Thymus (tissue), 11 donors: ENCODE measurements around the gene RIPOR2. TPM values are rescaled to one million over a fixed set of nuclear protein-coding genes. Genes with fewer than 3 reads are reported as not detected.

Experiments
- DNase-seq, 9 donors: peaks; one replicate each; pipeline ENCODE4 v3.0.0-alpha.2; 2013; ENCODE audit warnings: low spot score in 9 of 9, low read depth in 6 of 9, missing footprints in 1 of 9
- H3K27ac ChIP-seq, 2 donors: one replicate each; pipeline ENCODE4 v1.5.1; 2013; ENCODE audit warnings: control low read depth in 1 of 2, low read depth in 1 of 2, low read length in 1 of 2, mild to moderate bottlenecking in 1 of 2, moderate library complexity in 1 of 2
- H3K27me3 ChIP-seq, 2 donors: one replicate each; pipeline ENCODE4 v1.5.1; 2013; ENCODE audit warnings: low read length in 1 of 2; ENCODE audit not compliant: control insufficient read depth in 2 of 2, insufficient read depth in 1 of 2
- H3K36me3 ChIP-seq, 2 donors: one replicate each; pipeline ENCODE4 v1.5.1; 2013; ENCODE audit warnings: low read length in 1 of 2, mild to moderate bottlenecking in 1 of 2, moderate library complexity in 1 of 2; ENCODE audit not compliant: control insufficient read depth in 2 of 2, insufficient read depth in 2 of 2
- H3K4me1 ChIP-seq, 2 donors: one replicate each; pipeline ENCODE4 v1.5.1; 2013; ENCODE audit warnings: low read length in 2 of 2; ENCODE audit not compliant: control insufficient read depth in 2 of 2, insufficient read depth in 2 of 2
- H3K4me3 ChIP-seq, 2 donors: one replicate each; pipeline ENCODE4 v1.5.1; 2013; ENCODE audit warnings: low read length in 2 of 2, control low read depth in 1 of 2, mild to moderate bottlenecking in 1 of 2
- H3K9me3 ChIP-seq, 2 donors: one replicate each; pipeline ENCODE4 v1.5.1; 2013; ENCODE audit warnings: low read length in 1 of 2, mild to moderate bottlenecking in 1 of 2; ENCODE audit not compliant: control insufficient read depth in 2 of 2, insufficient read depth in 1 of 2
- WGBS: extraction: QIAGEN DNeasy Blood & Tissue Kit; methylation state at CpG from one replicate; pipeline ENCODE4 v1.1.7; 2013; 5-methylcytosine and 5-hydroxymethylcytosine counted together
- polyA plus RNA-seq: library from polyadenylated mRNA; stranded (reverse); fragments of 200-250 nt; gene quantifications from one replicate; pipeline ENCODE4 v1.2.3, GENCODE V29; 2013
- total RNA-seq: library from RNA; stranded (reverse); fragments of 120-200 nt; gene quantifications from one replicate; pipeline ENCODE4 v1.2.4, GENCODE V29; 2013
- donor health status: healthy.

Gene RIPOR2
- total and polyA plus RNA-seq, 2 donors = 27.4 to 48.4 TPM

DNA sequence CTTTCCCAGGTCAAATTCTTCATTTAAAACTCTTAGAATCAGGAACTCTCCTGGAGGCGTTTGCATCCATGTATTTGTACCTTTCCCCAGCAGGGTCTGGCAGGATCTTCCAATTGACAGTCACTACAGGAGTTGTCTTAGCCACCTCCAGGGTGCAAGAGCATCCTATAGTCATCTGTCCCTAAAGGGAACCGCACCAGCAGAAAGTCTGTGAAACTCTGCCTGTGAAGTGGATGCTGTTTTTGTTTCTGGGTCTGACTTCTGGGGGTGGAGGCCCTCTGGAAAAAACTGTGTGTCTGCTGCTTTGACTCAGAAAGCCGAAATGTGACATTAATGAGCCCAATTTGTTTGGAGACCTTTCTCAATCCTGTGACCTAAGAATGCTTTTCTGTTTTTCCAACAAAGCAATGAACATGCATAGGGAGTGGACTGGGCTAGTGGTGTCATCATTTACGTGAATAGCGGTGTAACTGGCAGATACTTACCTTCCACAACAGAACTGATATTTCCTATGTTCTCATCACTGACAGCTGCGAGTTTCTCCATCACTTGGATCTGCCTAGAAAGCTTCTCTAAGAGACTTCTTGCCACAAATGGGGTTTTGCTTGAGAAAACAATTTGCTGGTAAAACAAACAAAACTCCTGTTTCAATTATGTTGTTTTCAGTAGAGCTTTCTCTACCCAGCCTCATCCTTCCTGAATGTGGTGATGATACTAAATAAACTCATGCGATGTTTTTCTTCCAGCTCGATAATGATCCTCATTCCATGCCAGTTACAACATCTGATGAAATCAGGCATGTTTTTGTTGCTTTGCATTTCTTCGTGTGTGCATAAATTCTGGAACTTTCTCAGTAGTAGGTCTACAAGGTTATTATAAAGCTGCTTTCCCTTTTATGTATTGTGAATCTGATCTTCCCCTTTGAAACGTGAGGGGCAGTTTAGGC is 103.7 kb downstream of the RIPOR2 start:
- no peaks in the 10 kb centered on the region for H3K27me3 ChIP-seq
- no peak overlapping the region for H3K4me3 ChIP-seq
- peaks cover 0 to 7% of the 10 kb centered on the region in 2 donors for H3K9me3 ChIP-seq
- 96% methylated on average over 10 of the region's 10 CpGs for WGBS
- H3K36me3 ChIP-seq = peaks cover 49 to 64% of the 10 kb centered on the region in 2 donors
- H3K27ac ChIP-seq = no peak overlapping the region
- no peak for DNase-seq
- peaks cover 0 to 4% of the 10 kb centered on the region in 2 donors for H3K4me1 ChIP-seq

DNA sequence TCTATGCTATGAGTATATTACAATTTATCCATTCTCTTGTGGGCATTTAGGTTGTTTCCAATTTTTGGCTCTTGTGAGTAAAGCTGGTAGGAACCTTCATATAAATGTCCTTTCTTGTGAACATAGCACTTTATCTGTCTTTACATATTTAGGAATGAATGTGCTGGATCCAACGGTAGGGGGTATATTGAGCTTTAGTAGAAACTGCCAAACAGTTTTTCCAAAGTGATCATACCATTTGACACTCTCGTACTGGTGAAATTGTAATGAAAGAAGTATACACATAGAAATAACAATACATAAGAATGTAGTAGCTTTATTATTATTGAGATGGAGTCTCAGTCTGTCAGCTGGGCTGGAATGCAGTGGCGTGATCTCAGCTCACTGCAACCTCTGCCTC is 106.1 kb downstream of the RIPOR2 start:
- H3K27me3 ChIP-seq = no peaks in the 10 kb centered on the region
- peaks cover 0 to 4% of the 10 kb centered on the region in 2 donors for H3K4me1 ChIP-seq
- no peak overlapping the region for H3K27ac ChIP-seq
- H3K36me3 ChIP-seq = peaks cover 48 to 64% of the 10 kb centered on the region in 2 donors
- peaks cover 0 to 6% of the 10 kb centered on the region in 2 donors for H3K9me3 ChIP-seq
- WGBS = 98% methylated on average over 3 of the region's 3 CpGs
- no peak for DNase-seq
- no peak overlapping the region for H3K4me3 ChIP-seq

DNA sequence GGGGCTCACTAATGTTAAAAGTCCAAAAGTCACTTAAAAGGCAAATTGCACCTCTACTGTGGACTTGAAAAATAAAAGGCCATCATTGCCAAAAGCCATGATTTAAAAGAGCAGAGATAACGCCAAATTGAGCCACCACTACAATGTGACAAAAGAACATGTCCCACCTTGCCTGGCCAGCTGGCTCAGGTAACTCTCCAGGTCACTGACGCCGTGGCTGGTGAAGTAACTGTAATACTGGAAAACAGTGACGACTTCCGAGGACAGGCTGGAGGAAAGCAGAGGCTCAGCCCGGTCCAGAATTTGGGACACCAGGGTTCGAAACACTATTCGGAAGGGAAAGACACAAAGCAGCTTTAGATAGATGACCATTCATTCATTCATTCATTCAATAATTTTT is 107.8 kb downstream of the RIPOR2 start:
- no peak overlapping the region for H3K4me3 ChIP-seq
- WGBS = 82% methylated on average over 8 of the region's 8 CpGs
- H3K27ac ChIP-seq = no peak overlapping the region
- no peaks in the 10 kb centered on the region for H3K27me3 ChIP-seq
- H3K4me1 ChIP-seq = peaks cover 0 to 4% of the 10 kb centered on the region in 2 donors
- no peaks in the 10 kb centered on the region for H3K9me3 ChIP-seq
- peaks cover 52 to 66% of the 10 kb centered on the region in 2 donors for H3K36me3 ChIP-seq
- no peak for DNase-seq

DNA sequence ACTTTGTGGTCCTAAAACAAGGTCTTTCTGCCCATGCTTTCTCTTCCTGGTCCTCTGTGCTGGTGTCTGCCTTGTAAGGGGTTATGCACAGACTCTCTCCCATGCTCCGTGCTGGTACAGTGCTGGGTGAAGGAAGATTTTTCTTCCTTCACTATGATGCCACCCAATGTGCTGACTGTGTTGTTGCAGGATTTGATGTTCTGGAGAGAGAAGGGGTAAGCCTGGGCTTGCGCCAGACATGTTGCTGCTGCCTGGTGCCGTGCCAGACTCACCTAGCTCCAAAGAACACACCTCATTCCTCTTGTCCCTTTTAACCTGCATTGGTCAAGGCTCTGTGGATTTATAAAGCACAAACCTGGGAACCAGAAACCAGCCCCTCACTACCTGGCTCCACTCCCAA is 108.6 kb downstream of the RIPOR2 start:
- H3K27me3 ChIP-seq = no peaks in the 10 kb centered on the region
- no peak overlapping the region for H3K27ac ChIP-seq
- peaks cover 54 to 63% of the 10 kb centered on the region in 2 donors for H3K36me3 ChIP-seq

DNA sequence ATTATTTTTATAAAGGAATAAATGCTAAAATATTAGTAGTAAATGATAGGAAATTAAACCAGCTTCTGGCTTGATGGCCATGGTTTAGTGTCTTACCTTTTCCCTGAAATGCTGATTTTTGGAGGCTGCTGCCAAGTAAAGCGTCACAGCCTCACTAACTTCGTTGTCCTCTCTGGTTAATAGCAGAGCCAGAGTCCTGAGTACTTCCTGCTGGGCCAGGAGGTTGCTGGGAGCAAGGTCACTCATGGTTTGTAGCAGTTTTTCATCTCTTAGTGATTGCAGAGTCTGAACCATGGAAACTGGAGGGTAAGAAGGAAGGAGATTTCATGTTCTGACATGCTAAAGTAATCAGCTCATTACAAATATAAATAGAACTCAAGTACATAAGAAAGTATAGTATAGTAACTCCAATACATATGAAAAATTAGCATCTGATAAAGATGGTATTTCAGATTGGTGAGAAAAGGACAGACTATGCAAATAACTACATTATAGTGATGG is 110.6 kb downstream of the RIPOR2 start:
- Histone ChIP-seq H3K36me3 (peaks cover 35 to 54% of the 10 kb centered on the region in 2 donors), H3K4me3 (no peak overlapping the region), H3K27ac (no peak overlapping the region), H3K9me3 (no peaks in the 10 kb centered on the region), H3K27me3 (no peaks in the 10 kb centered on the region), H3K4me1 (peaks cover 0 to 4% of the 10 kb centered on the region in 2 donors)
- DNase-seq = no peak
- WGBS = 97% methylated on average over 2 of the region's 2 CpGs

More for the DNA sequence above, 108.6 kb downstream of the RIPOR2 start:
- H3K9me3 ChIP-seq = no peaks in the 10 kb centered on the region
- H3K4me1 ChIP-seq = peaks cover 0 to 4% of the 10 kb centered on the region in 2 donors
- no peak for DNase-seq
- no peak overlapping the region for H3K4me3 ChIP-seq
- WGBS = 92% methylated on average over 3 of the region's 3 CpGs

DNA sequence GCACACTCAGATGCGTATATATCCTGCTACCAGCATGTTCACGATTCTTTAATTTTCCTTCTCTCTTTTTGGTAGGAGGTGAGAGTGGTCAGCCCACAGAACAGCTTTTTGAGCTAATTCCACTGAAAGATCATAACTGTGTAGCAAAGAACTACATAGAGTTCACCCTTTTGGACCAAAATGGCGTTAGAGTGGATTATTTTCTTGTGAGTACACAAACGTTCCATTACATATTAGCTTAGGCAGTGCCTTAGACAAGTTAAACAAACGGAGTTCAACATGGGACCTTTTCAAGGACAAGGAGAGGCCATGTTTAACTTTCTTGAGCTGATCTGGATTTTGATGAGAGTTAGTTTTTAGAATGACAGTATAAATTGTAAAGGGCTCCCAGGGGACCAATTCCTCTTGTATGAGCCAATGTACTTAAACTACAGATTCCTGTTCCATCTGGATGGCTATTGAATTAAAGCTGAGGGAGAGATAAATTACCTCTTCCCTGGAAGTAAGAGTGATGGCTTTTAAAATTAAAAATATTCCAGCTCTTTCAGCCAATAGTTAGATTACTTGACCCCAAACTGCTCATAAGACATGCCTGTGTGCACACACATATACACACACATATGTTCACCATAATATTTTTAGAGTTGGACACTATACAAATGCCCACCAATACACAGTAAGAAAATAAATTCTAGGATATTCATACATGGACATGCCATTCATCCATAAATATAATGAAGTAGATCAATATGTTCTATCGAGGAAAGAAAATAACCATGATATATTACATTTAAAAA is 111.4 kb downstream of the RIPOR2 start:
- Histone ChIP-seq H3K4me3 (no peak overlapping the region), H3K36me3 (peaks cover 30 to 47% of the 10 kb centered on the region in 2 donors), H3K4me1 (peaks cover 0 to 4% of the 10 kb centered on the region in 2 donors), H3K27ac (no peak overlapping the region), H3K9me3 (no peaks in the 10 kb centered on the region), H3K27me3 (no peaks in the 10 kb centered on the region)
- 98% methylated on average over 6 of the region's 6 CpGs for WGBS
- no peak for DNase-seq

DNA sequence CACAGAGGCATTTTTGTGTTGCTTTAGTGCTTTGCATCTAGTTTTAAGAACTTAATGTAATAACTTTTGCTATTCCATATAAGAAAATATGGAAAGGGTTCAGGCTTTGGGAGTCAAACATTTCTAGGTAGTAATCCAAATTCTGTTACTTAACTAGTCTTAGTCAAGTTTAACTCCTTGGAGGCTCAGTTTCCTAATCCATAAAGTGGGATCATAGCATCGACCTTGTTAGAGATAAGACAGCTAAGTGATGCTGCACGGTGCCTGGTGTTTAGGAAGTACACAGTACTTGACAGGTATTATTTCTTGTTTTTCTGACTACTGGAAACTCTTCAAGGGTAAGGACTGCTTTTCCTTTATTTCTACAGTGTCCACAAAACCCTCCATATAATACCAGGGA is 112.6 kb downstream of the RIPOR2 start:
- Histone ChIP-seq H3K4me1 (peaks cover 0 to 2% of the 10 kb centered on the region in 2 donors), H3K27me3 (no peaks in the 10 kb centered on the region), H3K36me3 (peaks cover 28 to 51% of the 10 kb centered on the region in 2 donors), H3K4me3 (no peak overlapping the region), H3K27ac (no peak overlapping the region), H3K9me3 (no peaks in the 10 kb centered on the region)
- no peak for DNase-seq
- 98% methylated on average over 2 of the region's 2 CpGs for WGBS

DNA sequence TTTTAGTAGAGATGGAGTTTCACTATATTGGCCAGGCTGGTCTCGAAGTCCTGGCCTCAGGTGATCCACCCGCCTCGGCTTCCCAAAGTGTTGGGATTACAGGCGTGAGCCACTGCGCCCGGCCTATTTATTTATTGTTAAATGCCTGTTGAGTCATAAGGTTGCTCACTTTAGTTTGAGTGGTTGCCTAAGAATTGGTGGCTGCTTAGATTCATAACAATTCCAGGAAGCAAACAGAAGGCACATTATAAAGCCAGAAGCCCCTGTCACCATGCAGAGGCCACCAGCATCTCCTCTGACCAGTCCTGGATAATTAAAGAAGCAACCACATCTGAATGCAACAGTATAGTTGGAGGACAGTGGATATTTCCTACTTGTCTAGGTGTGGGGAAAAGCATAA is 113.1 kb downstream of the RIPOR2 start:
- Histone ChIP-seq H3K36me3 (peaks cover 23 to 51% of the 10 kb centered on the region in 2 donors), H3K9me3 (no peaks in the 10 kb centered on the region), H3K4me3 (no peak overlapping the region), H3K27ac (no peak overlapping the region), H3K27me3 (no peaks in the 10 kb centered on the region), H3K4me1 (no peaks in the 10 kb centered on the region)
- no peak for DNase-seq
- WGBS = 98% methylated on average over 6 of the region's 6 CpGs
